ENCODE measurements around the gene RBM43. TPM values are rescaled to one million over a fixed set of nuclear protein-coding genes. Genes with fewer than 3 reads are reported as not detected.

Gene RBM43
- total RNA-seq, 1 donor from 2014 or later, result 5.1 TPM

DNA sequence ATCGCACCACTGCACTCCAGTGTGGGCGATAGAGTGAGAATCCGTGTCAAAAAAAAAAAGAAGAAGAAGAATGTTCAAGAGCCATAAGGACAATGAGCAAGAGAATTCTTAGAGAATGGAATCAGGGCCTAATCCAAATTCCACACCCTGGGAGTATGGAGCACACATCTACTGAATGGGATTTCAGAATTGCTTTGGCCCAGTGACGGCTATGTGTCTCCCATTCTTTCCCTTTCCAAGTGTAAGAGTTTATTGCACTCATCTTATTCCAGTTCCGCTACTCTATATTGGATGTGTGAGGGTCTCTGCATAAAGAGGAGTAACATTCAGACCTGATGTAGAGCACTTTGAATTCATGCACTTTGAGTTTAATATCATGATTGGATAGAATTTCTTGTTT lies 5.9 kb upstream of the RBM43 start:
- Mint-ChIP-seq H3K9me3 (peaks cover 8% of the 10 kb centered on the region), H3K36me3 (peaks cover under 1% of the 10 kb centered on the region), H3K4me1 (ENCODE audit: unreplicated experiment) (no peaks in the 10 kb centered on the region), H3K27ac (no peak overlapping the region), H3K4me3 (no peak overlapping the region), H3K27me3 (no peaks in the 10 kb centered on the region)
- DNase-seq (ENCODE audit: extremely low spot score, unreplicated experiment), result no peak
- TF ChIP-seq, protein P1, sequence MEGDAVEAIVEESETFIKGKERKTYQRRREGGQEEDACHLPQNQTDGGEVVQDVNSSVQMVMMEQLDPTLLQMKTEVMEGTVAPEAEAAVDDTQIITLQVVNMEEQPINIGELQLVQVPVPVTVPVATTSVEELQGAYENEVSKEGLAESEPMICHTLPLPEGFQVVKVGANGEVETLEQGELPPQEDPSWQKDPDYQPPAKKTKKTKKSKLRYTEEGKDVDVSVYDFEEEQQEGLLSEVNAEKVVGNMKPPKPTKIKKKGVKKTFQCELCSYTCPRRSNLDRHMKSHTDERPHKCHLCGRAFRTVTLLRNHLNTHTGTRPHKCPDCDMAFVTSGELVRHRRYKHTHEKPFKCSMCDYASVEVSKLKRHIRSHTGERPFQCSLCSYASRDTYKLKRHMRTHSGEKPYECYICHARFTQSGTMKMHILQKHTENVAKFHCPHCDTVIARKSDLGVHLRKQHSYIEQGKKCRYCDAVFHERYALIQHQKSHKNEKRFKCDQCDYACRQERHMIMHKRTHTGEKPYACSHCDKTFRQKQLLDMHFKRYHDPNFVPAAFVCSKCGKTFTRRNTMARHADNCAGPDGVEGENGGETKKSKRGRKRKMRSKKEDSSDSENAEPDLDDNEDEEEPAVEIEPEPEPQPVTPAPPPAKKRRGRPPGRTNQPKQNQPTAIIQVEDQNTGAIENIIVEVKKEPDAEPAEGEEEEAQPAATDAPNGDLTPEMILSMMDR (conservative IDR thresholded peaks at IDR 0.05), result no peak

DNA sequence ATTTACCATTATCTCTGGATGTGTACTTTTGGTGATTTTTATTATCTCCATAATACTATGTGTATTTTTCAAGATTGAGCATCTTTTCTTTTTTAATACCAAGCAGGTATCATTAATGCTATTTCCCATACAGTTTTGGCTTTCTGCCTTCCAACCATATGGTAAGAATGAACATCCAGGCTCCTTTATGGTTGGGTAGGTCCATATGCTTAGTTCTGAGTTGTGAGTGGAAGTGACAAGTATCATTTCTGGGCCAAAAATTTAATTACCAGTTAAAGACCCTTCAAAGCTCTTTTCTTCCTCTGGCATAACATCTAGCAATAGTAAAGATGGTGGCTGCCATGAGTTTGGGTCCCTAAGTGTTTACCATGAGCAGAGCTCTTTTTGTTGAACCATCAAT lies 4.3 kb upstream of the RBM43 start:
- Mint-ChIP-seq H3K27me3 (no peaks in the 10 kb centered on the region), H3K36me3 (no peaks in the 10 kb centered on the region), H3K4me3 (no peak overlapping the region), H3K9me3 (peaks cover 8% of the 10 kb centered on the region), H3K4me1 (ENCODE audit: unreplicated experiment) (peaks cover 8% of the 10 kb centered on the region), H3K27ac (no peak overlapping the region)
- no peak for DNase-seq (ENCODE audit: extremely low spot score, unreplicated experiment)
- TF ChIP-seq, protein P1 (conservative IDR thresholded peaks at IDR 0.05), result no peak

DNA sequence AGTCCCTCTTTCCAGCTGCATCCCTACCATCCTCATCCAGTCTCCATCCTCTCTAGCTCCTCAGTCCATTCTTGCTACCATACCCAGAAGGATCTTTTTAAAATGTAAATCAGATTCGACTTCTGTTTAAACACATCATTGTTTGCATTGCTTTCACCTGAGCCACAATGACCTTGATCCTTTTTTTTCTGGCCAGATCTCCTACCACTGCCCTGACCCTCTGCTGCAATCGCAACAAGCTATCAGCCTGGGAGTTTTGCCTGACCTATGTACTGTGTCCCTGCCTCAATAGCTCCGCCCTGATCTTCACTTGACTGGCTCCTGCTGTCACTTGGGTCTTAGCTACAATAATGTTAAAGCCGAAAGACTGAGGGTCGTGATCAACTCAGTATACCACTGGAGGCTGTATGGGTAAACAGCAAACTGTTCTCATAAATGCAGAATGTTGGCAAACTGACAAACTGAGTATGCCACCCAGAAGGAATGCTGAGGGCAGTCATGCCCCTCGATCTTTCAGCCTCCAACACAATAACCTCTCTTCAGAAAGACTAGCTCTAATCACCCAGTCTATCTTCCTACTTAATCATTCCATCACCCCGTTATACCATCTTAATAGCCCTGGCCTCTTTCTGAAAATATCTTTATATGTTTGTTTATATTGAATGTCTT lies 2.6 kb upstream of the RBM43 start:
- Mint-ChIP-seq H3K4me3 (peak overlapping the region; percentile 33), H3K4me1 (ENCODE audit: unreplicated experiment) (peaks cover 16% of the 10 kb centered on the region), H3K9me3 (peaks cover 8% of the 10 kb centered on the region), H3K27ac (no peak overlapping the region), H3K36me3 (no peaks in the 10 kb centered on the region), H3K27me3 (no peaks in the 10 kb centered on the region)
- DNase-seq (ENCODE audit: extremely low spot score, unreplicated experiment), result no peak
- TF ChIP-seq, protein P1 (conservative IDR thresholded peaks at IDR 0.05), result no peak

DNA sequence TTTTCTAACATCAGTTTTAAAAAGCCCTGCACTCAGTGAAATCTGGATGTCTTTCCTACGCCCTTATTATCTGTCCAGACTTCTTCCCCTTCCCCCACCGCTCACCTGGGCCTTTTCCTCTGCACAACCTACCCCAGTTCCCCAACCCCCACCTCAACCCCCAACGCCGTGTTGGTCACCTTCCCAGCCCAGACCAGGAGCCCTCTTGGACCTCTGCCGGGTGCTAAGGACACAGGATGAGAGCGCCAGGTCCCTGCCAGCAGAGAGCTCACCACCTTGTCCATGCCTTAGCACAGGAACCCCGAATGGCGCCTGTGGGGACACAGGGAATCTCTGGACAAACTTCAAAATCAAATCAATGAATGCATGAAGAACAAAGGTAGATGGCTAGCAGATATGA lies 966 bp upstream of the RBM43 start:
- TF ChIP-seq, protein P1 (conservative IDR thresholded peaks at IDR 0.05), result no peak
- peaks cover 8% of the 10 kb centered on the region for H3K9me3 Mint-ChIP-seq
- peaks cover 16% of the 10 kb centered on the region for H3K4me1 Mint-ChIP-seq (ENCODE audit: unreplicated experiment)
- peak overlapping the region; percentile 51 for H3K4me3 Mint-ChIP-seq
- no peak for DNase-seq (ENCODE audit: extremely low spot score, unreplicated experiment)
- no peak overlapping the region for H3K27ac Mint-ChIP-seq
- H3K27me3 Mint-ChIP-seq, result no peaks in the 10 kb centered on the region
- no peaks in the 10 kb centered on the region for H3K36me3 Mint-ChIP-seq

DNA sequence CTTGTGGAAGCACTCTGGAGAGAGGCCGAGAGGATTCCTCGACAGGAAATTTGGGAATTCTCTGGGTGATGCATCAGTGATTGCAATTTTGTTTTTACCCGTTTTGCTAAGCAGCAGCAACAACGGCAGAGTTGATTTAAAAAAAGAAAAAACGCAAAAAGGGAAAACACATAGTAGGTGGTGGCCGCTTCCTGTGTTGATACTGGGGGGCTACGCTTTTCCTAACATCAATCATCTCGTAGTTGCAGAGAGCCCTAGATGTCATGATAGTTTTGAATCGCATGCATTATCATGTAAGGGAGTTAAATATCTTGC lies 271 bp upstream of the RBM43 start:
- Mint-ChIP-seq H3K27me3 (no peaks in the 10 kb centered on the region), H3K4me3 (peak overlapping the region; percentile 91), H3K9me3 (peaks cover 4% of the 10 kb centered on the region), H3K36me3 (no peaks in the 10 kb centered on the region), H3K27ac (peak overlapping the region; percentile 87), H3K4me1 (ENCODE audit: unreplicated experiment) (peaks cover 16% of the 10 kb centered on the region)
- TF ChIP-seq, protein P1 (conservative IDR thresholded peaks at IDR 0.05), result no peak
- no peak for DNase-seq (ENCODE audit: extremely low spot score, unreplicated experiment)
